Breast epithelium (tissue), 4 donors: Measurements from ENCODE around the gene LLGL1. TPM values are rescaled to one million over a fixed set of nuclear protein-coding genes. Genes with fewer than 3 reads are reported as not detected.
A peak's percentile ranks its signal among the peaks of the same experiment; 100 is the strongest.

ENCODE experiments used
- DNase-seq, 2 donors: peaks; one replicate each; pipeline ENCODE4 v3.0.0-alpha.2; 2019; ENCODE audit warnings: low spot score in 2 of 2
- H3K27ac ChIP-seq, 2 donors: fragments of 200-600 bp; sonication (generic) in 1 of 2; one replicate each; pipeline ENCODE4 v1.5.1; 2016 to 2019; ENCODE audit warnings: mild to moderate bottlenecking in 1 of 2
- H3K27me3 ChIP-seq, 2 donors: fragments of 200-600 bp; sonication (generic) in 1 of 2; one replicate each; pipeline versions ENCODE4 v1.5.1 to v1.6.0; 2017 to 2019; ENCODE audit warnings: control low read depth in 1 of 2, mild to moderate bottlenecking in 1 of 2
- H3K36me3 ChIP-seq: fragments of 200-600 bp; one replicate; pipeline ENCODE4 v1.5.1; 2019
- H3K4me1 ChIP-seq, 2 donors: fragments of 200-600 bp; sonication (generic); one replicate each; pipeline ENCODE4 v1.5.1; 2016 to 2019; ENCODE audit warnings: control low read depth in 1 of 2
- H3K4me3 ChIP-seq, 3 donors: fragments of 200-600 bp; sonication (generic); 1 replicate in 2 of 3; 2 replicates in 1 of 3; pipeline ENCODE4 v1.5.1; 2016 to 2019; ENCODE audit warnings: mild to moderate bottlenecking in 3 of 3, moderate library complexity in 2 of 3
- H3K9me3 ChIP-seq, 2 donors: fragments of 200-600 bp; sonication (generic) in 1 of 2; one replicate each; pipeline ENCODE4 v1.5.1; 2016 to 2019; ENCODE audit warnings: control low read depth in 1 of 2
- CTCF ChIP-seq, 3 donors: fragments of 450-650 bp; IDR thresholded peaks; one replicate each; pipeline ENCODE4 v1.5.1; 2016 to 2017; ENCODE audit warnings: antibody characterized with exemption in 3 of 3, mild to moderate bottlenecking in 3 of 3, moderate library complexity in 3 of 3
- POLR2A ChIP-seq: fragments of 450-650 bp; IDR thresholded peaks from one replicate; pipeline ENCODE4 v1.6.1; 2016; ENCODE audit warnings: antibody characterized with exemption, mild to moderate bottlenecking, moderate library complexity
- POLR2AphosphoS5 ChIP-seq, 3 donors: sonication (generic); formaldehyde crosslinking; IDR thresholded peaks; one replicate each; pipeline ENCODE4 v1.6.1; 2017; ENCODE audit warnings: antibody characterized with exemption in 3 of 3
- intact Hi-C: fragments of 100-400 bp; cut with DNase I; formaldehyde crosslinking; loops from one replicate; pipeline ENCODE4 v1.15.1; 2023; ENCODE audit warnings: low total_unique reads
- total RNA-seq, 3 donors: library from RNA; depleted of rRNA; stranded (reverse); fragments of >200 nt; gene quantifications; one replicate each; pipeline ENCODE4 v1.1.0, GENCODE V29; 2016

The LLGL1 gene
- total RNA-seq, 3 donors from 2014 or later, result 16.0 to 21.6 (median 18.4) TPM

DNA sequence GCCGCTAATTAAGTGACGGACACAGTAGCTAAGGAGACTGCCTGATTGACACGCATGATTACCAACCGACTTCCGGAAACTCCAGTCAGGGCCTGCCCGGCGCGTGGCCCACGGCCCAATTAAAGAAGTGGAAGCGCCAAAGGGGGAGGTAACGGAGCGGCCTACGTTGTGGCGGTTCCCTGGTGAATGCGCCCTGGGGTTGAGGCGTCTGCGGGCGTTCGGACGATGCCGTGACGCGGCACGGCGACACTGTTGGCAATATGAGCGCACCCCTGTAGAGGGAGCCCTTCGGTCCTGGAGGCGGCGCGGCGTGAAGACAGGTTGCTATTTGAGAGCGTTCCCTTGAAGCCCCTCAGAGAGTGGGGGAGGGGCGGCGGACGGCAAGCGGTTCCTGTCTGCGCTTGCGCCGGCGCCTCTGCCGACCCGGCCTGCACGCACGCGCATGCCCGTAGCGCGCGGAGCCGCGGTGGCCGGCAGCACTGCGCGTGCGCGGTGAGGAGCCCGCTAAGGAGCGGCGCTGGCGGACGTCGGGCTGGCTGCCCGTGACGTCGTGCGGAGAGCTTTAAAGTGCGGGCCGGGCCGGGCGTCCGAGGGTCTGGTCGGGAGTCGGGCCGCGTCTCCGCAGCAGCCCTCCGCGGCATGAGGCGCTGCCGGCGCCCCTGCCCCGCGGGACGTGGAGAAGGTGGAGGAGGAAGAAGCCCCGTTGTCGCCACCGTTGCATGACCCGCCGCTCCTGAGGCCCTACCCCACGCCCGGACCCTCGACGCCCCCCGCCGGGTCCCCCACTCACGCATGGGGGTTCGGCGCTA, 41.9 kb upstream of the LLGL1 start, which contains the start of gene ALKBH5:
ALKBH5 (plus strand) TSS at position 495 of the 809 bp plus-strand sequence. CDS start 416 bp downstream, outside the sequence.
- no peaks in the 10 kb centered on the region for H3K9me3 ChIP-seq
- peaks cover 4 to 22% of the 10 kb centered on the region in 2 donors for H3K4me1 ChIP-seq
- H3K36me3 ChIP-seq, result no peaks in the 10 kb centered on the region
- intact Hi-C loops, result no loop called here
- H3K4me3 ChIP-seq, result peak within 1 kb of the TSS; percentile 77 to 99 (median 95)
- no peaks in the 10 kb centered on the region for H3K27me3 ChIP-seq
- peak; percentile 97 to 99 for DNase-seq
- peak within 1 kb of the TSS; percentile 96 to 97 for H3K27ac ChIP-seq
- TF ChIP-seq POLR2AphosphoS5 (IDR thresholded peaks at IDR 0.05) (peak; percentile 73 to 87 (median 81)), POLR2A (peak; percentile 50), CTCF (IDR thresholded peaks at IDR 0.05) (peak in 2 of 3 donors; percentile 18 to 25)

DNA sequence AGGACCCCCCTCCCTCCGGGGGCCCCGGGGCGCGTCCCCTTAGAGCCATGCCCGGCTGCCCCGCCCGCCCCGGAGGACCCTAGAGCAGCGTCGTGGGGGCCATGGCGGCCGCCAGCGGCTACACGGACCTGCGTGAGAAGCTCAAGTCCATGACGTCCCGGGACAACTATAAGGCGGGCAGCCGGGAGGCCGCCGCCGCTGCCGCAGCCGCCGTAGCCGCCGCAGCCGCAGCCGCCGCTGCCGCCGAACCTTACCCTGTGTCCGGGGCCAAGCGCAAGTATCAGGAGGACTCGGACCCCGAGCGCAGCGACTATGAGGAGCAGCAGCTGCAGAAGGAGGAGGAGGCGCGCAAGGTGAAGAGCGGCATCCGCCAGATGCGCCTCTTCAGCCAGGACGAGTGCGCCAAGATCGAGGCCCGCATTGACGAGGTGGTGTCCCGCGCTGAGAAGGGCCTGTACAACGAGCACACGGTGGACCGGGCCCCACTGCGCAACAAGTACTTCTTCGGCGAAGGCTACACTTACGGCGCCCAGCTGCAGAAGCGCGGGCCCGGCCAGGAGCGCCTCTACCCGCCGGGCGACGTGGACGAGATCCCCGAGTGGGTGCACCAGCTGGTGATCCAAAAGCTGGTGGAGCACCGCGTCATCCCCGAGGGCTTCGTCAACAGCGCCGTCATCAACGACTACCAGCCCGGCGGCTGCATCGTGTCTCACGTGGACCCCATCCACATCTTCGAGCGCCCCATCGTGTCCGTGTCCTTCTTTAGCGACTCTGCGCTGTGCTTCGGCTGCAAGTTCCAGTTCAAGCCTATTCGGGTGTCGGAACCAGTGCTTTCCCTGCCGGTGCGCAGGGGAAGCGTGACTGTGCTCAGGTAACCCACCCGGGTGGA, 41.0 kb upstream of the LLGL1 start:
- peak; percentile 33 to 62 for DNase-seq
- Histone ChIP-seq H3K4me3 (peak overlapping the region; percentile 77 to 99 (median 95)), H3K4me1 (peaks cover 4 to 24% of the 10 kb centered on the region in 2 donors), H3K9me3 (no peaks in the 10 kb centered on the region), H3K36me3 (no peaks in the 10 kb centered on the region), H3K27ac (peak overlapping the region; percentile 96 to 97), H3K27me3 (no peaks in the 10 kb centered on the region)
- intact Hi-C loops, result no loop called here
- TF ChIP-seq POLR2A (no peak), CTCF (IDR thresholded peaks at IDR 0.05) (peak in 1 of 3 donors; percentile 11), POLR2AphosphoS5 (IDR thresholded peaks at IDR 0.05) (peak in 2 of 3 donors; percentile 11 to 13)

- peak overlapping the region; percentile 77 to 96 for H3K27ac ChIP-seq
- H3K27me3 ChIP-seq, result no peaks in the 10 kb centered on the region
- H3K4me3 ChIP-seq, result peak overlapping the region; percentile 77 to 99 (median 95)
- intact Hi-C loops, result no loop called here
- H3K4me1 ChIP-seq, result peaks cover 8 to 24% of the 10 kb centered on the region in 2 donors
- no peak for DNase-seq
- TF ChIP-seq CTCF (IDR thresholded peaks at IDR 0.05) (no peak), POLR2A (no peak)
- H3K36me3 ChIP-seq, result no peaks in the 10 kb centered on the region
- no peaks in the 10 kb centered on the region for H3K9me3 ChIP-seq
Measured at GRCh38 chr17:18185391-18185790, 40.0 kb upstream of the LLGL1 start.

DNA sequence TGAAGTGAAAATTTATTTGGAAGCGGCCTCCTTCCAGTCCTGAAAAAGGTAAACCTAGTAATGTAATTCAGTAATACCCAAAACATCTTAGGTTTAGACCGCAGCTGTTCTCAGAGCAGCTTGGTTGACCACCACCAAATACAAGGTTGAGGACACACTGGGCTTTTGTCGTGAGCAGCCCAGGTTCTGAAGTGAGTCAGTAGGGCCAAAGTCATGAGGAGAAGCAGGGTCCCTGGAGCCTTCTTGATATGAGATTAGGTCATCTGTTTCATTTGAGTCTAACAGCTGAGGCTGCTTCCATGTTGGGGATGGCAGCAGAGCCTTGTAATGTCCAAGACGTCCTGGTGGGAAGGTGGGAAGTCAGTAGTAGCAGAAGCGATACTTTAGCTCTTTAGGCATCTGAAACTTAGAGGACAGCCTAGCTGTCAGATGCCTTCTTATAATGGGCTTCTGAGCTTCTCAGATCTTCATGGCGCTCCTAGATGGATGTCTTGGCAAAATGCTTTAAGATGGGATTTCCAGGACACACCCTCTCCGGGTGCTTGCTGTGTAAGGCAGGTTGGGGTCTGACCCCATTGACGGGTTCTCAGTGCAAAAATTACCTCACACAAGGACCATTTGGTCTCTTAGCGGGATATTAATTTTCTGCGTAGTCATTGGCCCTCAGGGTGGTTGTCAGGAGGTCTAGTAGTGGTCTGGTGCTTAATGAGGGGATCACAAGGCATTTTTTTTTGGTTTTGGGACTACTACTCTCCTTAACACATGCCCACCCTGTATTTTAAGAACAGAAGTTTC, 39.4 kb upstream of the LLGL1 start:
- peaks cover 14 to 31% of the 10 kb centered on the region in 2 donors for H3K4me1 ChIP-seq
- DNase-seq, result no peak
- no peaks in the 10 kb centered on the region for H3K27me3 ChIP-seq
- H3K36me3 ChIP-seq, result no peaks in the 10 kb centered on the region
- intact Hi-C loops, result no loop called here
- H3K27ac ChIP-seq, result peak overlapping the region; percentile 77 to 96
- peak overlapping the region; percentile 77 to 99 (median 95) for H3K4me3 ChIP-seq
- TF ChIP-seq CTCF (IDR thresholded peaks at IDR 0.05) (no peak), POLR2AphosphoS5 (IDR thresholded peaks at IDR 0.05) (no peak), POLR2A (no peak)
- H3K9me3 ChIP-seq, result no peaks in the 10 kb centered on the region
